ENCODE measurements around the gene R3HDM2.
"Not testable (repeated sequence)": the region's sequence is repeated elsewhere in the genome, so short reads cannot be mapped to it uniquely, and the experiment has no call there.

The R3HDM2 gene

GRCh38 chr12:57452181-57452936 is 21.5 kb upstream of the R3HDM2 start:
- DNase-seq, result peak; percentile 31

GRCh38 chr12:57451233-57451778 is 20.5 kb upstream of the R3HDM2 start:
- no peak for DNase-seq

GRCh38 chr12:57450057-57450456 is 19.2 kb upstream of the R3HDM2 start:
- DNase-seq, result no peak

- no peak for DNase-seq
These were observed 18.5 kb upstream of the R3HDM2 start for GRCh38 chr12:57449375-57449774.

GRCh38 chr12:57448669-57449068 is 17.8 kb upstream of the R3HDM2 start:
- DNase-seq, result no peak

GRCh38 chr12:57446292-57446960 is 15.6 kb upstream of the R3HDM2 start:
- no peak for DNase-seq

- no peak for DNase-seq
These were observed 13.9 kb upstream of the R3HDM2 start for GRCh38 chr12:57444744-57445143.

GRCh38 chr12:57444337-57444736 is 13.5 kb upstream of the R3HDM2 start:
- not testable (repeated sequence) for DNase-seq

GRCh38 chr12:57441846-57442427 is 11.1 kb upstream of the R3HDM2 start:
- DNase-seq, result no peak

GRCh38 chr12:57441393-57441792 is 10.6 kb upstream of the R3HDM2 start:
- DNase-seq, result not testable (repeated sequence)

- DNase-seq, result no peak
These were observed 9.0 kb upstream of the R3HDM2 start for GRCh38 chr12:57439762-57440266.

- no peak for DNase-seq
These were observed 7.6 kb upstream of the R3HDM2 start for GRCh38 chr12:57438400-57438799.

GRCh38 chr12:57435293-57435692 is 4.5 kb upstream of the R3HDM2 start:
- DNase-seq, result no peak

- no peak for DNase-seq
These were observed 3.8 kb upstream of the R3HDM2 start, which contains the start of gene INHBC for GRCh38 chr12:57434517-57435223. TSS of gene INHBC (plus strand) at chr12:57434784. CDS start at chr12:57434887, 103 bp downstream.

- DNase-seq, result no peak
These were observed 2.5 kb upstream of the R3HDM2 start for GRCh38 chr12:57433370-57433769.

GRCh38 chr12:57431654-57432188 is 878 bp upstream of the R3HDM2 start:
- no peak for DNase-seq

GRCh38 chr12:57430112-57430930 is 522 bp downstream of the R3HDM2 start:
- DNase-seq, result no peak

- DNase-seq, result no peak
These were observed 1.3 kb downstream of the R3HDM2 start for GRCh38 chr12:57429473-57430111.

GRCh38 chr12:57428965-57429364 is 1.9 kb downstream of the R3HDM2 start:
- no peak for DNase-seq

- not testable (repeated sequence) for DNase-seq
These were observed 3.9 kb downstream of the R3HDM2 start for GRCh38 chr12:57426948-57427347.

GRCh38 chr12:57420482-57420881 is 10.4 kb downstream of the R3HDM2 start:
- DNase-seq, result no peak
